Lower leg skin (tissue), 3 donors: Measurements from ENCODE around the gene SMIM1.
"Not testable (repeated sequence)": the region's sequence is repeated elsewhere in the genome, so short reads cannot be mapped to it uniquely, and the experiment has no call there.

ENCODE experiments used
- CTCF ChIP-seq, 3 donors: fragments of 450-650 bp; IDR thresholded peaks; one replicate each; pipeline ENCODE4 v1.5.1; 2016; ENCODE audit warnings: antibody characterized with exemption in 3 of 3, mild to moderate bottlenecking in 3 of 3, moderate library complexity in 2 of 3
- POLR2A ChIP-seq, 2 donors: fragments of 450-650 bp; IDR thresholded peaks; one replicate each; pipeline ENCODE4 v1.6.1; 2016 to 2017; ENCODE audit warnings: antibody characterized with exemption in 2 of 2, mild to moderate bottlenecking in 1 of 2, moderate library complexity in 1 of 2

GRCh38 chr1:3800795-3801194 is 28.2 kb downstream of the SMIM1 start:
- TF ChIP-seq CTCF, POLR2A (IDR thresholded peaks at IDR 0.05): not testable (repeated sequence)
